ENCODE measurements around the gene GRIA3.

DNA sequence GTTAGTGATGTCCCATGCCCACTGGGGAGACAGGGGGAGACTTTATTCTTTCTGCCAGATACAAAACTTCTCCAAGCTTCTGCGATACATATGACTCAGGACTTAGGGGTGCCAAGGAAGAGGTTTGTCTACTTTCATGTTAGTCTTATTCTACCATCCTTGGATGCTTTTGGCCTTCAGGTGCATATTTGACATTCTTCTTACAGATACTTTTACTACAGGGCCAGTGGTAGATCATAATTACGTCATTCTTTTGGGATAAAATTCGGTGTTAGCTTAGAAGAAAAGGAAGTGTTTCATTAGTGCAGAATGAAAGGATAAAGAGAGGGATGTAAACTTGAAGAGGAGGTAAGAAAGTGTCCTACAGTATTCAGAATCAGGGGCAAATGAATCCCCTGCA lies 303.6 kb downstream of the GRIA3 start:
- TF ChIP-seq, protein P1, sequence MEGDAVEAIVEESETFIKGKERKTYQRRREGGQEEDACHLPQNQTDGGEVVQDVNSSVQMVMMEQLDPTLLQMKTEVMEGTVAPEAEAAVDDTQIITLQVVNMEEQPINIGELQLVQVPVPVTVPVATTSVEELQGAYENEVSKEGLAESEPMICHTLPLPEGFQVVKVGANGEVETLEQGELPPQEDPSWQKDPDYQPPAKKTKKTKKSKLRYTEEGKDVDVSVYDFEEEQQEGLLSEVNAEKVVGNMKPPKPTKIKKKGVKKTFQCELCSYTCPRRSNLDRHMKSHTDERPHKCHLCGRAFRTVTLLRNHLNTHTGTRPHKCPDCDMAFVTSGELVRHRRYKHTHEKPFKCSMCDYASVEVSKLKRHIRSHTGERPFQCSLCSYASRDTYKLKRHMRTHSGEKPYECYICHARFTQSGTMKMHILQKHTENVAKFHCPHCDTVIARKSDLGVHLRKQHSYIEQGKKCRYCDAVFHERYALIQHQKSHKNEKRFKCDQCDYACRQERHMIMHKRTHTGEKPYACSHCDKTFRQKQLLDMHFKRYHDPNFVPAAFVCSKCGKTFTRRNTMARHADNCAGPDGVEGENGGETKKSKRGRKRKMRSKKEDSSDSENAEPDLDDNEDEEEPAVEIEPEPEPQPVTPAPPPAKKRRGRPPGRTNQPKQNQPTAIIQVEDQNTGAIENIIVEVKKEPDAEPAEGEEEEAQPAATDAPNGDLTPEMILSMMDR (IDR thresholded peaks at IDR 0.05) = no peak
- TF ChIP-seq POLR2A (IDR thresholded peaks at IDR 0.05) = no peak
- TF ChIP-seq POLR2AphosphoS5 (IDR thresholded peaks at IDR 0.05; ENCODE audit: insufficient read depth in 1 of 2, low read depth in 1 of 2) = no peak
